ENCODE data around the gene HSPA12A. TPM values are rescaled to one million over a fixed set of nuclear protein-coding genes. Genes with fewer than 3 reads are reported as not detected.

Gene HSPA12A
- total and polyA plus RNA-seq, 9 of the 15 experiments (the other 6 are each of a cell fraction or from before 2014, with no cell fraction given) = 0.01 to 0.18 (median 0.04) TPM; not detected in 4

DNA sequence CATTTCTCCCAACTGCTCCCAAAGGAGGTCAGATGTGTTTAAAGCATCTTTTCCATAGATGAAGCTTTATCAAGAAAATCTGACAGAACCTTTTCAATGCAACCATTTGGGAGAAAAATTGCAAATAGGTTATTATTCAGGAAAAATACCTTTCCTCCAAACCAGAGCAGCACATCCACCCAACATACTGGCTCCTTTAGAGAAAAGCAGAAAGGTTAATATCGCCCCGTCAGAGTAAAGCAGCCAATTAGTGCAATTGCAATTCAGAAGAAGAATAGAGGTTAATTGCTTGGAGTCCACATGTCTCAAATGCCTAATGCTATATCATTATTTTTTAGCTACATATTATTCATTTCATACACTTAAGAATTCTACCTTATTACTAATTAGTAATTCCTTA is 48.9 kb upstream of the HSPA12A start (continued):
- TF ChIP-seq, protein P1, sequence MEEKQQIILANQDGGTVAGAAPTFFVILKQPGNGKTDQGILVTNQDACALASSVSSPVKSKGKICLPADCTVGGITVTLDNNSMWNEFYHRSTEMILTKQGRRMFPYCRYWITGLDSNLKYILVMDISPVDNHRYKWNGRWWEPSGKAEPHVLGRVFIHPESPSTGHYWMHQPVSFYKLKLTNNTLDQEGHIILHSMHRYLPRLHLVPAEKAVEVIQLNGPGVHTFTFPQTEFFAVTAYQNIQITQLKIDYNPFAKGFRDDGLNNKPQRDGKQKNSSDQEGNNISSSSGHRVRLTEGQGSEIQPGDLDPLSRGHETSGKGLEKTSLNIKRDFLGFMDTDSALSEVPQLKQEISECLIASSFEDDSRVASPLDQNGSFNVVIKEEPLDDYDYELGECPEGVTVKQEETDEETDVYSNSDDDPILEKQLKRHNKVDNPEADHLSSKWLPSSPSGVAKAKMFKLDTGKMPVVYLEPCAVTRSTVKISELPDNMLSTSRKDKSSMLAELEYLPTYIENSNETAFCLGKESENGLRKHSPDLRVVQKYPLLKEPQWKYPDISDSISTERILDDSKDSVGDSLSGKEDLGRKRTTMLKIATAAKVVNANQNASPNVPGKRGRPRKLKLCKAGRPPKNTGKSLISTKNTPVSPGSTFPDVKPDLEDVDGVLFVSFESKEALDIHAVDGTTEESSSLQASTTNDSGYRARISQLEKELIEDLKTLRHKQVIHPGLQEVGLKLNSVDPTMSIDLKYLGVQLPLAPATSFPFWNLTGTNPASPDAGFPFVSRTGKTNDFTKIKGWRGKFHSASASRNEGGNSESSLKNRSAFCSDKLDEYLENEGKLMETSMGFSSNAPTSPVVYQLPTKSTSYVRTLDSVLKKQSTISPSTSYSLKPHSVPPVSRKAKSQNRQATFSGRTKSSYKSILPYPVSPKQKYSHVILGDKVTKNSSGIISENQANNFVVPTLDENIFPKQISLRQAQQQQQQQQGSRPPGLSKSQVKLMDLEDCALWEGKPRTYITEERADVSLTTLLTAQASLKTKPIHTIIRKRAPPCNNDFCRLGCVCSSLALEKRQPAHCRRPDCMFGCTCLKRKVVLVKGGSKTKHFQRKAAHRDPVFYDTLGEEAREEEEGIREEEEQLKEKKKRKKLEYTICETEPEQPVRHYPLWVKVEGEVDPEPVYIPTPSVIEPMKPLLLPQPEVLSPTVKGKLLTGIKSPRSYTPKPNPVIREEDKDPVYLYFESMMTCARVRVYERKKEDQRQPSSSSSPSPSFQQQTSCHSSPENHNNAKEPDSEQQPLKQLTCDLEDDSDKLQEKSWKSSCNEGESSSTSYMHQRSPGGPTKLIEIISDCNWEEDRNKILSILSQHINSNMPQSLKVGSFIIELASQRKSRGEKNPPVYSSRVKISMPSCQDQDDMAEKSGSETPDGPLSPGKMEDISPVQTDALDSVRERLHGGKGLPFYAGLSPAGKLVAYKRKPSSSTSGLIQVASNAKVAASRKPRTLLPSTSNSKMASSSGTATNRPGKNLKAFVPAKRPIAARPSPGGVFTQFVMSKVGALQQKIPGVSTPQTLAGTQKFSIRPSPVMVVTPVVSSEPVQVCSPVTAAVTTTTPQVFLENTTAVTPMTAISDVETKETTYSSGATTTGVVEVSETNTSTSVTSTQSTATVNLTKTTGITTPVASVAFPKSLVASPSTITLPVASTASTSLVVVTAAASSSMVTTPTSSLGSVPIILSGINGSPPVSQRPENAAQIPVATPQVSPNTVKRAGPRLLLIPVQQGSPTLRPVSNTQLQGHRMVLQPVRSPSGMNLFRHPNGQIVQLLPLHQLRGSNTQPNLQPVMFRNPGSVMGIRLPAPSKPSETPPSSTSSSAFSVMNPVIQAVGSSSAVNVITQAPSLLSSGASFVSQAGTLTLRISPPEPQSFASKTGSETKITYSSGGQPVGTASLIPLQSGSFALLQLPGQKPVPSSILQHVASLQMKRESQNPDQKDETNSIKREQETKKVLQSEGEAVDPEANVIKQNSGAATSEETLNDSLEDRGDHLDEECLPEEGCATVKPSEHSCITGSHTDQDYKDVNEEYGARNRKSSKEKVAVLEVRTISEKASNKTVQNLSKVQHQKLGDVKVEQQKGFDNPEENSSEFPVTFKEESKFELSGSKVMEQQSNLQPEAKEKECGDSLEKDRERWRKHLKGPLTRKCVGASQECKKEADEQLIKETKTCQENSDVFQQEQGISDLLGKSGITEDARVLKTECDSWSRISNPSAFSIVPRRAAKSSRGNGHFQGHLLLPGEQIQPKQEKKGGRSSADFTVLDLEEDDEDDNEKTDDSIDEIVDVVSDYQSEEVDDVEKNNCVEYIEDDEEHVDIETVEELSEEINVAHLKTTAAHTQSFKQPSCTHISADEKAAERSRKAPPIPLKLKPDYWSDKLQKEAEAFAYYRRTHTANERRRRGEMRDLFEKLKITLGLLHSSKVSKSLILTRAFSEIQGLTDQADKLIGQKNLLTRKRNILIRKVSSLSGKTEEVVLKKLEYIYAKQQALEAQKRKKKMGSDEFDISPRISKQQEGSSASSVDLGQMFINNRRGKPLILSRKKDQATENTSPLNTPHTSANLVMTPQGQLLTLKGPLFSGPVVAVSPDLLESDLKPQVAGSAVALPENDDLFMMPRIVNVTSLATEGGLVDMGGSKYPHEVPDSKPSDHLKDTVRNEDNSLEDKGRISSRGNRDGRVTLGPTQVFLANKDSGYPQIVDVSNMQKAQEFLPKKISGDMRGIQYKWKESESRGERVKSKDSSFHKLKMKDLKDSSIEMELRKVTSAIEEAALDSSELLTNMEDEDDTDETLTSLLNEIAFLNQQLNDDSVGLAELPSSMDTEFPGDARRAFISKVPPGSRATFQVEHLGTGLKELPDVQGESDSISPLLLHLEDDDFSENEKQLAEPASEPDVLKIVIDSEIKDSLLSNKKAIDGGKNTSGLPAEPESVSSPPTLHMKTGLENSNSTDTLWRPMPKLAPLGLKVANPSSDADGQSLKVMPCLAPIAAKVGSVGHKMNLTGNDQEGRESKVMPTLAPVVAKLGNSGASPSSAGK (IDR thresholded peaks at IDR 0.05) = no peak
- no peak for TF ChIP-seq ZNF165 (CRISPR knock-in tag; IDR thresholded peaks at IDR 0.05; ENCODE audit: borderline replicate concordance)

Measured in K562 (cell line).